ENCODE measurements around the gene MOB4.
"Not testable (repeated sequence)": the region's sequence is repeated elsewhere in the genome, so short reads cannot be mapped to it uniquely, and the experiment has no call there.

MOB4 gene

DNA sequence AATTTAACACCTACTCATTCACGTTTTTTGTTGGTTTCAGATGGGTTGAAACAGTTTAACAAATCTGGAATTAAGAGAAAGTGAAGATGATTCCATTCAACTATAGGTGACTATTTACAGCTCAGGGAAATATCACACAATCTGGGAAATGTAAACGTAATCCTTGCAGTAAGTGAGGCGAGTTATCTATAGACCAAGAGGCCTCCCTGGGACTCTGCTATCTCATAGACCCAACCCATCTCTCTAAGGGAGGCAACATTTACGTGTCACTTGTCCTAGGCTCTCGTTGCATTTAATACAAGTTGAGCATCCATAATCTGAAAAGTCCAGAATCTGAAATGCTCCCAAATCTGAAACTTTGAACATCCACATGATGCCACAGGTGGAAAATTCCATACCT is 2.0 kb upstream of the MOB4 start:
- in situ Hi-C loops (cut with HindIII; ENCODE audit: low sequenced_read_pairs) = no loop called here

DNA sequence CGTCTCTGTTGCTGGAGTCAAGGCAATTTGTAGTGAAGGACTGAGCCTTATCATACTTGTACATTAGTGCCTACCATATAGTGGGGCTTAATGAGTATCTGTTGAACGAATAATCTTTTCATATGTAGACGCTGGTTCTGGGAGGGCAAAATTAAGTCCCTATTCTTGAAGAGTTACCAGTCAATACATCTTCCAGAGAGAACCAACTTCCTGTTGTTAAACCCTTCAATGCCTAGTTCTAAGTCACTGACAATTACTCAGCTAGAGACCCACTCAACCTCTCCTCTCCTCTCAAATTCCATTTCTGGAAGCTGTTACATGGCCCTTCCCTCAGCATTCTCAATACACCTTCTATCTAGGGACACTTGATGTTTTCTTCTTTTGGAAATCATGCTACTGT is 1.1 kb upstream of the MOB4 start:
- in situ Hi-C loops (cut with HindIII; ENCODE audit: low sequenced_read_pairs) = no loop called here

GRCh38 chr2:197515315-197515738 is 539 bp upstream of the MOB4 start:
- in situ Hi-C loops (cut with HindIII; ENCODE audit: low sequenced_read_pairs) = no loop called here

- in situ Hi-C loops (cut with HindIII; ENCODE audit: low sequenced_read_pairs) = no loop called here
These were observed 511 bp downstream of the MOB4 start for GRCh38 chr2:197516393-197516761.

DNA sequence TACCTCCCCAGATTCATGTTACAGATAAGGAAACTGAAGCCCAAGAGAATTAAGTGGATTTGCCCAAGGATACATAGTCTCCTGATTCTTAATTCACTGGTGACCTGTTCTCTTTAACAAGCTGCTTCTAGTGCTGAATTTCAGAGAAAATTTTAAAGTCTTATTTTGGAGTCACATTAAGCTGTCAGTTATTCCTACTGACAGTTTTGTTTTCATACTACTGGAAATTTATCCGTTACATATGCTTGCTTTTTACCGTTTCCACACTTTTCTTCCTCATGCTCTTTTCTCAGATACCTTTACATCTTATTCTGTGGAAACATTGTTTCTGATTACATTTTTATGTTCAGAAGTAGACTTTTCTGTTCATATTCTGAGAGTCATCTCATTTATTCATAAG is 1.3 kb downstream of the MOB4 start:
- in situ Hi-C loops (cut with HindIII; ENCODE audit: low sequenced_read_pairs) = no loop called here

- in situ Hi-C loops (cut with HindIII; ENCODE audit: low sequenced_read_pairs) = no loop called here
These were observed 22.5 kb downstream of the MOB4 start for GRCh38 chr2:197538412-197538811.

DNA sequence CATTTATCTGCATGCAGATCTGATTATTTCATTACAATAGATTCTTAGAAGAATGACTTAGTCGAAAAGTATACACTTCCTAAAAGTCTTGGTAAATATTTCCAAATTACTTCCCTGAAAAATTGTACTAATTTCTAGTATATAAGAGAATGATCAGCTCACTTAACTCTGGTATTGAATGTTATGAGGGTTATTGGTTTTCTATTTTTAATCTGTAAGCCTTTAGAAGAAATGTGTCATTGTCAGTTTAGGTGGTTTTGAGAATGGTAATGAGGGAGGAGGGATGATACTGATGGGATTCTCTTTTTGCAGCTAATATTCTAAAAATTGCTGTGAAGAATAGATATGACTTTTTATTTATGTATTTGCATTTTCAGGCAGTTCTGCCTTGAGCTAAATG is 23.9 kb downstream of the MOB4 start:
- in situ Hi-C loops (cut with HindIII; ENCODE audit: low sequenced_read_pairs) = no loop called here

DNA sequence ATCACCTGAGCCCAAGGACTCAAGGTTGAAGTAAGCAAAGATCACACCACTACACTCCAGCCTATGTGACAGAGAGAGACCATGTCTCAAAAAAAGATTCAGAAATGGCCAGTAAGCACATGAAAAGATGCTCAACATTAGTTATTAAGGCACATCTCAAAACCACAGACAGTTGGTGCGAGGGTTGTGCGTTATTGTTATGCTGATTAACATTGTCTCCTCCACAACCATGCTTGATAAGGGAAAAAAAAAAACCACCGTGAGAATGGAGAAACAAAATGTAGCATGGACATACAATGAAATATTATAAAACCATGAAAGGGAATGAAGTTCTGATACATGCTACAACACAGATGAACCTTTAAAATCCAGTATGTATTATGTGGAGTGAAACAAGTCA is 27.3 kb downstream of the MOB4 start:
- in situ Hi-C loops (cut with HindIII; ENCODE audit: low sequenced_read_pairs) = no loop called here

GRCh38 chr2:197547163-197547900 is 31.5 kb downstream of the MOB4 start:
- in situ Hi-C loops (cut with HindIII; ENCODE audit: low sequenced_read_pairs) = no loop called here

GRCh38 chr2:197548582-197548981 is 32.7 kb downstream of the MOB4 start:
- in situ Hi-C loops (cut with HindIII; ENCODE audit: low sequenced_read_pairs) = no loop called here

DNA sequence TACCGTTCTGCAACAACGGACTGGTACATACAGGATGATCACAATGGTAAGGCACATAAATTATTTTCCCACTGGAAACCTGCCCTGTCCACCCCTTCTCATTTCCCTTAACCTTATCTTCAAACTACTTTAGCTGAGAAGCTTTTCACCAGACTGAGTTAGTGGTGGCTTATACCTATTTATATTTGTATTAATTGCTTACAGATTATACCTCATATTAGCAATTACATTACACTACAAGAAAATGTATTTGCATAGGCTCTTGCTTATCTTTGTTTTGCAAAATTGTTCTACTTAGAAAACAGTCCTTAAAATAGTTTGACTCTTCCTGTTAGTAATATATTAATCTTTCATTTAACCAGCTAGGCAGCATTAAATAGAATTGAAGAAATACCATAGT is 35.4 kb downstream of the MOB4 start:
- in situ Hi-C loops (cut with HindIII; ENCODE audit: low sequenced_read_pairs) = not testable (repeated sequence)

GRCh38 chr2:197555467-197555866 is 39.6 kb downstream of the MOB4 start:
- in situ Hi-C loops (cut with HindIII; ENCODE audit: low sequenced_read_pairs) = no loop called here

- in situ Hi-C loops (cut with HindIII; ENCODE audit: low sequenced_read_pairs) = no loop called here
These were observed 40.6 kb downstream of the MOB4 start for GRCh38 chr2:197556456-197556855.

GRCh38 chr2:197558393-197558792 is 42.5 kb downstream of the MOB4 start:
- in situ Hi-C loops (cut with HindIII; ENCODE audit: low sequenced_read_pairs) = no loop called here

DNA sequence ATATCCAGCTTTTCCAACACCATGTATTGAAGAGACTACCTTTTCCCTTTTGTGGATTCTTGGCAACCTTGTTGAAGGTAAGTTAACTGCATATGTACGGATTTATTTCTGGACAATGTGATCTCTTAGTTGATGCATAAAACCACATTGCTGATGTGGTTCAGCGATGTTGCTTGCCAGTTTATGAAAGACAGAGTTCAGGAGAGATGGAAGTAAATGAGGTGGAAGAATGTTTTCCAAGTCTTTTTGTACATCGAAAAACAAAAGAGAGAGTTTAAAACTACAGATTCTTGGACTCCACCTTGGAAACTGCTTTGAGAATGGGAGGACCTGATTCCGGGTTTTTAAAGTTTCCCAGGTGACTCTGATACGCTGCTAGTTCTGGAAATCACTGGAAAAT is 43.8 kb downstream of the MOB4 start:
- in situ Hi-C loops (cut with HindIII; ENCODE audit: low sequenced_read_pairs) = no loop called here

GRCh38 chr2:197560146-197560665 is 44.3 kb downstream of the MOB4 start:
- in situ Hi-C loops (cut with HindIII; ENCODE audit: low sequenced_read_pairs) = no loop called here

DNA sequence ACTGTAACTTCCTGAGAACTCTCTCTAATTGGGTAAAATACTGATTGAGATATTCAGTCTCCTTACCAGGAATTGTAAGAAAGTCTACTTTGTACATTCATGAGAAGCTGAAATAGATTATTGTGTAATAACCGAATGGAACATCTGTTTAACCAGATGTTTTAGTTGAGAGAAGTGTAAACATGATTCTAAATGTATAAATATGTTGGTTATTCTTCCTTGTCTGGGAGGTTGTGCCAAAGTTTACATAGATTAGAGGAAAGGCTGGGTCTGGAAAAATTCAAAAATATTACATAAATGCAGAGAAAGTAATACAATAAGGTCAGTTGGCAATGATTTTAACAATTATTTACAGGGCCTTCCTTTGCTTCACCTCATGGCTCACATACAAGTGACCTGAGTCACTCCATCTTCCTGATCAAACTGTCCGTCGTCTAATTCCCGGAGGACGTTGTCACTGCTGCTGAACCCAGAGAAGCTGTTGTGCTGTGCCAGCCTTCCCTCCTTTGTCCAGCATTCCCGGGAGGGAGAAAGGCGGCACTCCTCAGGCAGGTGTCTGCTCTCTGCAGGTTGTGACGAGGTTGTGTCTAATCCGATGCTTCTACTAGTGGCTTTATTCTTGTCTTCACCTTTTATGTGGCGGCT is 55.9 kb downstream of the MOB4 start:
- in situ Hi-C loops (cut with HindIII; ENCODE audit: low sequenced_read_pairs) = no loop called here

DNA sequence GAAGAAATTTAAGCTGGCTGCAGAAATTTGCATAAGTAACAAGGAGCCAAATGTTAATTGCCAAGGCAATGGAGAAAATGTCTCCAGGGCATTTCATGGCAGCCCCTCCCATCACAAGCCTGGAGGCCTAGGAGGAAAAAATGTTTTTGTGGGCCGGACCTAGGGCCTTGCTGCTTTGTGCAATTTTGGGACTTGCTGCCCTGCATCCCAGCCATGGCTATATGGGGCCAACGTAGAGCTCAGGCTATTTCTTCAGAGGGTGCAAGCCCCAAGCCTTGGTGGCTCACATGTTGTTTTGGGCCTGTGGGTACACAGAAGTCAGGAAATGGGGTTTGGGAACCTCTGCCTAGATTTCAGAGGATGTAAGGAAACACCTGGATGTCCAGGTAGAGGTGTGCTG is 57.7 kb downstream of the MOB4 start:
- in situ Hi-C loops (cut with HindIII; ENCODE audit: low sequenced_read_pairs) = no loop called here

DNA sequence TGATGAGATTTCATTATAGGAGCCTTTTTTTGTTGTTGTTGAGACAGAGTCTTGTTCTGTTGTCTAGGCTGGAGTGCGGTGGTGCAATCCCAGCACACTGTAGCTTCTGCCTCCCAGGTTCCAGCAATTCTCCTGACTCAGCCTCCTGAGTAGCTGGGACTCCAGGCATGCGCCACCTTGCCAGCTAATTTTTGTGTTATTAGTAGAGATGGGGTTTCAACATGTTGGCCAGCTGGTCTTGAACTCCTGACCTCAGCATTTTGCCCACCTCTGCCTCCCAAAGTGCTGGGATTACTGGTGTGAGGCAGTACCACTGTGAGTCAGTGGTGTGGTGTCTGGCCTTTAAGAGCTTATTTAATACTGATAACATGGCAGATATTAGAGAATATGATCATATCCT is 60.1 kb downstream of the MOB4 start:
- in situ Hi-C loops (cut with HindIII; ENCODE audit: low sequenced_read_pairs) = no loop called here

GRCh38 chr2:197576631-197577030 is 60.8 kb downstream of the MOB4 start:
- in situ Hi-C loops (cut with HindIII; ENCODE audit: low sequenced_read_pairs) = no loop called here

GRCh38 chr2:197577446-197577845 is 61.6 kb downstream of the MOB4 start:
- in situ Hi-C loops (cut with HindIII; ENCODE audit: low sequenced_read_pairs) = no loop called here

- in situ Hi-C loops (cut with HindIII; ENCODE audit: low sequenced_read_pairs) = not testable (repeated sequence)
These were observed 62.4 kb downstream of the MOB4 start for GRCh38 chr2:197578294-197578693.

DNA sequence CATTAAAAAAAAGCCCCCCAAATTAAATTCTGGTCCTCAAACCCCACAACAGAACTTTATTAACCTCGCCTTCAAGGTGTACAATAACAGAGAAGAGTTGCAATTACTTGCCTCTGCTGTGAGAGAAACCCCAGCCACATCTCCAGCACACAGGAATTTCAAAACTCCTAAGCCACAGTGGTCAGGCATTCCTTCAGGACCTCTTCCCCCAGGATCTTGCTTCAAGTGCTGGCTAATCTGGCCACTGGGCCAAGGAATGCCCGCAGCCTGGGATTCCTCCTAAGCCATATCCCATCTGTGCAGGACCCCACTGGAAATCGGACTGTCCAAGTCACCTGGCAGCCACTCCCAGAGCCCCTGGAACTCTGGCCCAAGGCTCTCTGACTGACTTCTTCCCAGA is 64.3 kb downstream of the MOB4 start:
- in situ Hi-C loops (cut with HindIII; ENCODE audit: low sequenced_read_pairs) = not testable (repeated sequence)
